Prostate gland (tissue), 2 donors: Measurements from ENCODE around the gene PKNOX2.

Experiments
- CTCF ChIP-seq, 4 experiments: fragments of 200-600 bp in 2 of 4; fragments of 450-650 bp in 2 of 4; sonication (generic) in 2 of 4; IDR thresholded peaks; 1 replicate in 3 of 4; 2 replicates in 1 of 4; pipeline ENCODE4 v1.5.1; 2016 to 2019; ENCODE audit warnings: antibody characterized with exemption in 4 of 4, mild to moderate bottlenecking in 2 of 4, moderate library complexity in 2 of 4
- POLR2A ChIP-seq: fragments of 450-650 bp; IDR thresholded peaks from one replicate; pipeline ENCODE4 v1.6.1; 2016; ENCODE audit warnings: antibody characterized with exemption, mild to moderate bottlenecking

- TF ChIP-seq CTCF (IDR thresholded peaks at IDR 0.05): no peak
- no peak for TF ChIP-seq POLR2A
Measured at GRCh38 chr11:125183641-125184040, 19.1 kb downstream of the PKNOX2 start.
